Mammary epithelial cell (primary cell): Measurements from ENCODE around the gene SYNPO.

Experiments used
- EZH2 ChIP-seq: IDR thresholded peaks from 2 replicates; pipeline ENCODE4 v1.6.1; 2012; ENCODE audit warnings: low read length, inconsistent platforms, borderline replicate concordance
- TF ChIP-seq, protein P1 (sequence below), 2 donors: IDR thresholded peaks in 1 of 2; conservative IDR thresholded peaks in 1 of 2; 2 replicates each; pipeline ENCODE4 v1.5.1; 2011 to 2012; ENCODE audit warnings: inconsistent platforms in 2 of 2, low read length in 2 of 2, mild to moderate bottlenecking in 2 of 2, control low read depth in 1 of 2, low read depth in 1 of 2; ENCODE audit not compliant: insufficient read depth in 1 of 2; ENCODE audit errors: extremely low read depth in 1 of 2

DNA sequence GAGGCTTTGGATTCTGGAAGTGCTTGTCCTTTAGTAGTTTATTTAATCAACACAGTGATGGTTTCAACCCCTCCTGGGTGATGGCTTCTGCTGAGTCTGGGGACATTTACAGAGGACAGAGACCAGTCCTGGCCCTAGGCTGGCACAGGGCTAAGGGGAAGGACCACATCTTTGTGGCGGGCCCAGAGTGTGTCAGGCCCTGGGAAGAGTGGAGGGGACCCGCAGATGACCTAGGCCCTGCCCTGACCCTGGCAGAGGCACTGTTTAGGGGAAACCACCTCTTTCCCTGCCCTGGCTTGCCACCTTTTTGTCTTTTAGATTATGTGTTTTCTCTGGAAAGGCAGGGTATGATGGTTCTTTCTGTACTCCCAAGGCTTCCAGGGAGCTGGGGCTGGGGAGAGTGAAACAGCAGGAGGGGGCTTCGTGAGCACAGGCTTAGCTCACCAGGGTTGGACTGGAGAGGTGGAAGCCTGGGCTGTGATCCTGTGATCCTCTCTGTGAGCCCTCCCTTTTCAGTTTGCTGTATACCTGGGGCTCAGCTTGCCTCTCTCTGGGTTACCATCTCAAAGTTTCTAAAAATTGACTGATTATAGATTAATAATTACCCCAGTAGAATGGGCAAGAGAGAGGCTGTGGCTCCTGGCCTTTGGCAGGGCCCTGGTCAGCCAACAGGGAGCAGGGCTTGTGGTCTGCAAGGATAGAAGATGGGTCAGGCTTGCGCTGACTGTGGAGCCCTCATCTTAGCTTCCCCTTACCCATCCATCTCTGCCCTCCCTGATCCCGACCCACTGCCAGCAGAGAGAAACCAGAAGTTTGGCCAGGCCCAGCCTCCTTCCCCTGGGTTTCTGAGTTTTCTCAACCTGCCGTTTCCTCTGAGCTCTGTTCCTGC lies 1.7 kb upstream of the SYNPO start:
- TF ChIP-seq, protein P1, sequence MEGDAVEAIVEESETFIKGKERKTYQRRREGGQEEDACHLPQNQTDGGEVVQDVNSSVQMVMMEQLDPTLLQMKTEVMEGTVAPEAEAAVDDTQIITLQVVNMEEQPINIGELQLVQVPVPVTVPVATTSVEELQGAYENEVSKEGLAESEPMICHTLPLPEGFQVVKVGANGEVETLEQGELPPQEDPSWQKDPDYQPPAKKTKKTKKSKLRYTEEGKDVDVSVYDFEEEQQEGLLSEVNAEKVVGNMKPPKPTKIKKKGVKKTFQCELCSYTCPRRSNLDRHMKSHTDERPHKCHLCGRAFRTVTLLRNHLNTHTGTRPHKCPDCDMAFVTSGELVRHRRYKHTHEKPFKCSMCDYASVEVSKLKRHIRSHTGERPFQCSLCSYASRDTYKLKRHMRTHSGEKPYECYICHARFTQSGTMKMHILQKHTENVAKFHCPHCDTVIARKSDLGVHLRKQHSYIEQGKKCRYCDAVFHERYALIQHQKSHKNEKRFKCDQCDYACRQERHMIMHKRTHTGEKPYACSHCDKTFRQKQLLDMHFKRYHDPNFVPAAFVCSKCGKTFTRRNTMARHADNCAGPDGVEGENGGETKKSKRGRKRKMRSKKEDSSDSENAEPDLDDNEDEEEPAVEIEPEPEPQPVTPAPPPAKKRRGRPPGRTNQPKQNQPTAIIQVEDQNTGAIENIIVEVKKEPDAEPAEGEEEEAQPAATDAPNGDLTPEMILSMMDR (conservative IDR thresholded peaks at IDR 0.05 in 1 of 2, IDR thresholded peaks at IDR 0.05 in 1 of 2; ENCODE audit: extremely low read depth in 1 of 2, insufficient read depth in 1 of 2, low read depth in 1 of 2, low read length in 2 of 2), result no peak
- TF ChIP-seq EZH2, result no peak
